IMR-90 (cell line): ENCODE data around the gene IGF1R. TPM values are rescaled to one million over a fixed set of nuclear protein-coding genes. Genes with fewer than 3 reads are reported as not detected.
A peak's percentile ranks its signal among the peaks of the same experiment; 100 is the strongest.

Source experiments
- ATAC-seq: fragments of 200-7000 bp; cut with Tn5 transposase; 2 replicates; pipeline ENCODE4 v1.9.1; 2020; ENCODE audit warnings: low read depth, mild to moderate bottlenecking, moderate library complexity
- BruUV-seq: library from RNA; stranded (reverse); fragments of 400-500 nt; replicated peaks from 2 replicates; lab custom pipeline; 2021; lab: Mats Ljungman, UMichigan
- CTCF ChIA-PET: fragments of 300-600 bp; formaldehyde crosslinking; extraction: SDS; loops from one replicate; lab custom pipeline; 2021; ENCODE audit warnings: antibody characterized with exemption; lab: Yijun Ruan, JAX
- POLR2A ChIA-PET: fragments of 300-600 bp; sonication (Branson Sonifier 250); formaldehyde crosslinking; loops from one replicate; lab custom pipeline; 2022; ENCODE audit warnings: antibody characterized with exemption; ENCODE audit not compliant: unreplicated experiment; lab: Charles Lee
- DNase-seq: peaks from one replicate; pipeline ENCODE4 v3.0.0; 2013
- H2AFZ ChIP-seq: replicated peaks from 2 replicates; pipeline ENCODE3; 2013; ENCODE audit warnings: low read length, mild to moderate bottlenecking; ENCODE audit not compliant: poor library complexity
- H2AK5ac ChIP-seq: 2 replicates; pipeline ENCODE4 v1.6.1; 2013; ENCODE audit warnings: low read depth, low read length, inconsistent platforms
- H2AK9ac ChIP-seq: replicated peaks from 2 replicates; pipeline ENCODE3; 2013; ENCODE audit warnings: mild to moderate bottlenecking, low read depth, low read length, moderate library complexity; ENCODE audit not compliant: poor library complexity
- H2BK120ac ChIP-seq: 2 replicates; pipeline ENCODE4 v1.6.1; 2013; ENCODE audit warnings: low read depth, low read length, inconsistent platforms
- H2BK15ac ChIP-seq: 3 replicates; pipeline ENCODE4 v1.6.1; 2013; ENCODE audit warnings: low read depth, low read length, inconsistent platforms
- H2BK20ac ChIP-seq: 2 replicates; pipeline ENCODE4 v1.6.1; 2013; ENCODE audit warnings: low read depth, mild to moderate bottlenecking, inconsistent platforms, low read length, moderate library complexity
- H2BK5ac ChIP-seq: 2 replicates; pipeline ENCODE4 v1.6.1; 2013; ENCODE audit warnings: mild to moderate bottlenecking, low read depth, low read length, inconsistent platforms; ENCODE audit not compliant: poor library complexity, severe bottlenecking
- H3K14ac ChIP-seq: replicated peaks from 2 replicates; pipeline ENCODE4 v1.6.1; 2013; ENCODE audit warnings: low read depth, low read length, inconsistent platforms
- H3K18ac ChIP-seq: 2 replicates; pipeline ENCODE4 v1.6.1; 2013; ENCODE audit warnings: low read depth, low read length, control low read depth
- H3K23ac ChIP-seq: 2 replicates; pipeline ENCODE4 v1.6.1; 2013; ENCODE audit warnings: low read depth, low read length, inconsistent platforms
- H3K27ac ChIP-seq: 2 replicates; pipeline ENCODE4 v1.5.1; 2013; ENCODE audit warnings: mild to moderate bottlenecking, control low read depth, low read length; ENCODE audit not compliant: insufficient read depth
- H3K27me3 ChIP-seq: 2 replicates; pipeline ENCODE4 v1.6.1; 2013; ENCODE audit warnings: low read length; ENCODE audit not compliant: control insufficient read depth, insufficient read depth
- H3K36me3 ChIP-seq: 2 replicates; pipeline ENCODE4 v1.6.1; 2013; ENCODE audit warnings: low read length, mixed read lengths; ENCODE audit not compliant: control insufficient read depth, insufficient read depth
- H3K4ac ChIP-seq: 2 replicates; pipeline ENCODE4 v1.6.1; 2013; ENCODE audit warnings: low read depth, low read length, inconsistent platforms
- H3K4me1 ChIP-seq: 2 replicates; pipeline ENCODE4 v1.6.1; 2013; ENCODE audit warnings: low read length, mixed read lengths; ENCODE audit not compliant: control insufficient read depth, insufficient read depth
- H3K4me2 ChIP-seq: 2 replicates; pipeline ENCODE4 v1.6.1; 2013; ENCODE audit warnings: low read depth, mild to moderate bottlenecking, control low read depth, low read length, moderate library complexity
- H3K4me3 ChIP-seq: 2 replicates; pipeline ENCODE4 v1.5.1; 2013; ENCODE audit warnings: low read depth, mild to moderate bottlenecking, control low read depth, low read length, moderate library complexity; ENCODE audit not compliant: insufficient read depth
- H3K56ac ChIP-seq: 2 replicates; pipeline ENCODE4 v1.6.1; 2013; ENCODE audit warnings: low read length, inconsistent platforms; ENCODE audit not compliant: insufficient read depth; ENCODE audit errors: extremely low read depth
- H3K79me1 ChIP-seq, 2 experiments: 2 replicates each; pipeline ENCODE4 v1.6.1; 2013; ENCODE audit warnings: low read length in 2 of 2, inconsistent platforms in 1 of 2, low read depth in 1 of 2
- H3K9ac ChIP-seq: 2 replicates; pipeline ENCODE4 v1.6.1; 2013; ENCODE audit warnings: low read depth, low read length, control low read depth
- H3K9me1 ChIP-seq: 2 replicates; pipeline ENCODE4 v1.6.1; 2013; ENCODE audit warnings: low read length, inconsistent platforms; ENCODE audit not compliant: insufficient read depth
- H3K9me3 ChIP-seq: 2 replicates; pipeline ENCODE4 v1.6.1; 2013; ENCODE audit warnings: low read length; ENCODE audit not compliant: control insufficient read depth, insufficient read depth
- H4K20me1 ChIP-seq: 2 replicates; pipeline ENCODE4 v1.6.1; 2013; ENCODE audit warnings: low read length, inconsistent platforms; ENCODE audit not compliant: insufficient read depth
- H4K5ac ChIP-seq: 2 replicates; pipeline ENCODE4 v1.6.1; 2013; ENCODE audit warnings: mild to moderate bottlenecking, low read depth, low read length, control low read depth
- H4K8ac ChIP-seq, 2 experiments: 2 replicates each; pipeline ENCODE4 v1.6.1; 2013; ENCODE audit warnings: low read depth in 2 of 2, low read length in 2 of 2, control low read depth in 1 of 2, inconsistent platforms in 1 of 2
- H4K91ac ChIP-seq: 2 replicates; pipeline ENCODE4 v1.6.1; 2013; ENCODE audit warnings: low read depth, low read length, inconsistent platforms; ENCODE audit not compliant: insufficient read depth
- CTCF ChIP-seq: conservative IDR thresholded peaks from 2 replicates; pipeline ENCODE4 v1.5.1; 2012; ENCODE audit warnings: mild to moderate bottlenecking, low read depth, low read length, improper control_type of control experiment
- MAZ ChIP-seq: IDR thresholded peaks from 2 replicates; pipeline ENCODE4 v1.6.1; 2012; ENCODE audit warnings: low read depth, mild to moderate bottlenecking, low read length, improper control_type of control experiment, moderate library complexity, borderline replicate concordance
- RAD21 ChIP-seq: IDR thresholded peaks from 2 replicates; pipeline ENCODE4 v1.6.1; 2012; ENCODE audit warnings: low read length, improper control_type of control experiment
- RCOR1 ChIP-seq: IDR thresholded peaks from 2 replicates; pipeline ENCODE4 v1.6.1; 2012; ENCODE audit warnings: mild to moderate bottlenecking, low read length, improper control_type of control experiment; ENCODE audit not compliant: insufficient replicate concordance
- RFX5 ChIP-seq: IDR thresholded peaks from 2 replicates; pipeline ENCODE4 v1.8.0; 2012; ENCODE audit warnings: low read depth, mild to moderate bottlenecking, low read length, moderate library complexity
- SMC3 ChIP-seq: fragments of 150-350 bp; IDR thresholded peaks from 2 replicates; pipeline ENCODE4 v1.6.1; 2016; ENCODE audit warnings: low read depth, mild to moderate bottlenecking, antibody characterized with exemption, low read length, moderate library complexity
- USF2 ChIP-seq: fragments of 150-350 bp; IDR thresholded peaks from 2 replicates; pipeline ENCODE4 v1.6.1; 2017; ENCODE audit warnings: mild to moderate bottlenecking, antibody characterized with exemption, low read length, low read depth
- WGBS, 2 experiments: methylation state at CpG; one replicate each; pipeline versions ENCODE4 v1.1.5 to v1.1.7; 2013; ENCODE audit warnings: missing lambda C conversion rate in 2 of 2; ENCODE audit not compliant: insufficient read length in 1 of 2; ENCODE audit errors: extremely low coverage in 2 of 2; 5-methylcytosine and 5-hydroxymethylcytosine counted together
- dilution Hi-C: fragments of 300-500 bp; cut with HindIII; formaldehyde crosslinking; loops from one replicate; pipeline ENCODE4 v1.14.3; 2018; ENCODE audit warnings: low sequenced_read_pairs; ENCODE audit not compliant: unreplicated experiment
- in situ Hi-C: fragments of 300-500 bp; cut with MboI; formaldehyde crosslinking; loops from 3 replicates; pipeline ENCODE4 v1.14.3; 2019; ENCODE audit warnings: low sequenced_read_pairs, inconsistent platforms, mixed read lengths
- intact Hi-C: fragments of 100-400 bp; cut with micrococcal nuclease; formaldehyde crosslinking; loops from 2 replicates; pipeline ENCODE4 v1.10.0; 2022
- polyA plus RNA-seq, 3 experiments: library from polyadenylated mRNA; depleted of rRNA; stranded (reverse); fragments of >200 nt; gene quantifications; 2 replicates each; pipeline ENCODE4 v1.2.3, GENCODE V29; 2012; ENCODE audit warnings: low replicate concordance in 1 of 3
- total RNA-seq: library from RNA; depleted of rRNA; stranded (reverse); fragments of >200 nt; gene quantifications from 2 replicates; pipeline ENCODE4 v1.2.3, GENCODE V29; 2012

The IGF1R gene
- total and polyA plus RNA-seq, 2 of the 4 experiments (the other 2 are of a cell fraction): 24.0 to 24.9 TPM

- peak; percentile 39 for DNase-seq
- in situ Hi-C loops: no loop called here
Measured at GRCh38 chr15:98771541-98771940, 123.2 kb downstream of the IGF1R start.

More at GRCh38 chr15:98771541-98771940, 123.2 kb downstream of the IGF1R start:
- no peak overlapping the region for H2BK20ac ChIP-seq
- intact Hi-C loops (loop anchor here (10.0 kb wide), 1 partner anchor 327 kb away; no protein-coding TSS in a partner anchor), dilution Hi-C loops (no loop called here)
- H2AFZ ChIP-seq: no peak overlapping the region
- CTCF ChIA-PET: interaction anchor here (0.7 kb wide), 1 partner anchor 245 kb away, joined by 6 read pairs; no protein-coding TSS in a partner anchor
- H2BK120ac ChIP-seq: no peak overlapping the region
- no peak overlapping the region for H2BK5ac ChIP-seq
- H3K18ac ChIP-seq: no peak overlapping the region
- no peaks in the 10 kb centered on the region for H3K27me3 ChIP-seq
- H3K9ac ChIP-seq: no peak overlapping the region
- no peak overlapping the region for H3K4ac ChIP-seq
- ATAC-seq: no peak; the same call in 1 of the 2 replicates
- POLR2A ChIA-PET: no interaction called here
- no peaks in the 10 kb centered on the region for H3K36me3 ChIP-seq
- no peak overlapping the region for H3K4me3 ChIP-seq
- H4K8ac ChIP-seq: no peak overlapping the region; a peak in 1 of 4 replicates
- H4K5ac ChIP-seq: no peak overlapping the region
- no peak overlapping the region for H2BK15ac ChIP-seq
- no TSS peak for BruUV-seq
- no peak overlapping the region for H3K23ac ChIP-seq
- TF ChIP-seq RAD21 (peak; percentile 22; the same call in 1 of the 2 replicates), USF2 (no peak), CTCF (0 out of 2 replicates have a peak, but pooled peaks have one; percentile 11), RFX5 (no peak), SMC3 (no peak), MAZ (no peak), RCOR1 (no peak)
- peaks cover 21% of the 10 kb centered on the region for H3K4me1 ChIP-seq
- H3K4me2 ChIP-seq: no peak overlapping the region
- H3K9me3 ChIP-seq: no peaks in the 10 kb centered on the region
- H2AK9ac ChIP-seq: no peak overlapping the region
- no peak overlapping the region for H3K56ac ChIP-seq
- H3K27ac ChIP-seq: no peak overlapping the region
- H2AK5ac ChIP-seq: no peak overlapping the region
- no peak overlapping the region for H4K91ac ChIP-seq
- peaks cover 27% of the 10 kb centered on the region for H3K9me1 ChIP-seq
- H3K79me1 ChIP-seq: peaks cover 44 to 89% of the 10 kb centered on the region in 2 experiments
- WGBS, 2 experiments: no CpG with 5 or more reads among the region's 4 CpGs
- peaks cover 80% of the 10 kb centered on the region for H4K20me1 ChIP-seq
- no peak overlapping the region for H3K14ac ChIP-seq
